HK-2 (cell line): Measurements from ENCODE around the gene SGPP2.

Source experiments
- DNase-seq: peaks from one replicate; pipeline ENCODE4 v3.0.0-alpha.2; 2018; ENCODE audit not compliant: unreplicated experiment

SGPP2 gene

DNA sequence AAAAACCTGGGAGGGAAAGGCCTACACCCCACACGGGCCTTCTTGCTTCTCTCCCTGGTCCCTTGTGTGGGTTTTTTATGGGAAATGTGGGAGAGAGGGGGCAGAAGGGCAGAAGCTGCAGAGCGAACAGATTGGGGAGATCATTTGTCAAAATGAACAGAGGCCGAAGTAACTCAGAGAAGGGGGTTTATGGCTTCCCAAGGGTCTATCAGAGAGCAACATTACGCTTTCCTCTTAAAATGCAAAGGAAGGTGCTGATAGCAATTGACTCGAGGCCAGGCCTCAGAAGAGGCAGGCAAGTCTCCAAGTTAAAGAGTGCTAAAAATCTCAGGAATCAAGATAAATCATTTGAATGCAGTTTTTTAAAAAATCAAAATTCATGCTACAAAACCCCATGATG is 101.5 kb downstream of the SGPP2 start:
- no peak for DNase-seq

DNA sequence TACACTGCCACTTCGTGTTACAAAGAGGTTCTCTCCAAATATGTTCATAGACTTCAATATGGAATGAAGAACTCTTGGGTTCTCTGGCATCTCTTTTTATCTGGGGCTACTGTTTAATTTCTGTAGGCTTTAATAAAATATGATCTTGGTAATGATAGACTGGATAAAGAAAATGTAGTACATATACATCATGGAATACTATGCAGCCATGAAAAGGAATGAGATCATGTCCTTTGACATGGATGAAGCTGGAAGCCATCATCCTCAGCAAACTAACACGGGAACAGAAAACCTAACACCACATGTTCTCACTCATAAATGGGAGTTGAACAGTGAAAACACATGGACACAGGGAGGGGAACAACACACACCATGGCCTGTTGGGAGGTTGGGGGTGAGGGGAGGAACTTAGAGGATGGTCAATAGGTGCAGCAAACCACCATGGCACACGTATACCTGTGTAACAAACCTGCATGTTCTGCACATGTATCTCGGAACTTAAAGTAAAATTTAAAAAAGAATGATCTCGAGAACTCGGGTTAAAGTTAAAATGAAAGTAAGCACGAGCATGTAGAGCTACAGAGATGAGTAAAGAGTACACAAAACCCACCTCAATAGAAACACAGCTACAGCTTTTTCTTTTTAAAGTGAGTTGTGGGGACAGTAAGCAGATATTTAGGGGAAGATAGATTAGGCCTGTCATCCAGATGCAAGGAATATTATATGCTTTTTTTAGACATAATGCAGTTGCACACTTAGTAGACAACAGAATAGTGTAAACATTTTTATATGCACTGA is 102.3 kb downstream of the SGPP2 start:
- no peak for DNase-seq

DNA sequence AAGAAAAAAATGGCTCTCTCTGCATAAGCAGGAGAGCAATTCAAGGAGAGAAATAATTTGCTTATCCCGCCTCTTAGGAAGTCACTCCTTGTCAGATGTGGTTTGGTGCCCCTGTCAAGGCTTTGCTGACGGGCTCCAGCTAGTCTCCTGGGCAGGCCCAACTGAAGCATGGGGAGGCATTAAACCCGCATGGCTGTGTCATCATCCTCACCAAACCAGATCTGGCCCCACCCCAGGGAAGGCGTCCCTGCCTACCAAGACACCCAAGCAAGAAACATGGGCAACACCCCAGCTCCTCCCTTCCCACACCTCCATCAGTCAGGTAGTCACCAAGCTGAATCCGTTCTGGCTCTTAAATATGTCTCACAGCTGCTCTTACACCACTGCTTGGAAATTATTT is 108.0 kb downstream of the SGPP2 start:
- DNase-seq: no peak

DNA sequence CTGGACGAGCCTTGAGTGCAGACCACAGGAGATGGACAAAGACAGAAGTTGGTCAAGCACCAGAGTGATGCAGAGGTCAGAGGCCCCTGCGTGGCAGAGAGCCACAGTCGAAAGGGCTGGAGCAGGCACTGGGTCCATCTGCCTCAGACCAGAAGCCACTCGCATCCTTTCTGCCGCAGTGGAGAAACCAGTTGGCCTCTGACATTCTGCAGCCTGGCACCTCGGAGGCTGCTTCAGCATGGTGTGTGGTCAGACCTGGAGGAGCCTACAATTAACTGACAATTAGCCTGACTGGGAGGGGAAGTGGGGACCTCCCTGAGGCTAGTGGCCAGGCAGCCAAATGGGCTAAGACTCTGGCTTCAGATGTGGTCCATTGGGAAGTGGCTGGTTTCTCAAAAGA is 111.1 kb downstream of the SGPP2 start:
- DNase-seq: no peak

- DNase-seq: no peak
Observed at GRCh38 chr2:222538535-222538934, 114.2 kb downstream of the SGPP2 start.

GRCh38 chr2:222544661-222545060 is 120.3 kb downstream of the SGPP2 start:
- DNase-seq: no peak

DNA sequence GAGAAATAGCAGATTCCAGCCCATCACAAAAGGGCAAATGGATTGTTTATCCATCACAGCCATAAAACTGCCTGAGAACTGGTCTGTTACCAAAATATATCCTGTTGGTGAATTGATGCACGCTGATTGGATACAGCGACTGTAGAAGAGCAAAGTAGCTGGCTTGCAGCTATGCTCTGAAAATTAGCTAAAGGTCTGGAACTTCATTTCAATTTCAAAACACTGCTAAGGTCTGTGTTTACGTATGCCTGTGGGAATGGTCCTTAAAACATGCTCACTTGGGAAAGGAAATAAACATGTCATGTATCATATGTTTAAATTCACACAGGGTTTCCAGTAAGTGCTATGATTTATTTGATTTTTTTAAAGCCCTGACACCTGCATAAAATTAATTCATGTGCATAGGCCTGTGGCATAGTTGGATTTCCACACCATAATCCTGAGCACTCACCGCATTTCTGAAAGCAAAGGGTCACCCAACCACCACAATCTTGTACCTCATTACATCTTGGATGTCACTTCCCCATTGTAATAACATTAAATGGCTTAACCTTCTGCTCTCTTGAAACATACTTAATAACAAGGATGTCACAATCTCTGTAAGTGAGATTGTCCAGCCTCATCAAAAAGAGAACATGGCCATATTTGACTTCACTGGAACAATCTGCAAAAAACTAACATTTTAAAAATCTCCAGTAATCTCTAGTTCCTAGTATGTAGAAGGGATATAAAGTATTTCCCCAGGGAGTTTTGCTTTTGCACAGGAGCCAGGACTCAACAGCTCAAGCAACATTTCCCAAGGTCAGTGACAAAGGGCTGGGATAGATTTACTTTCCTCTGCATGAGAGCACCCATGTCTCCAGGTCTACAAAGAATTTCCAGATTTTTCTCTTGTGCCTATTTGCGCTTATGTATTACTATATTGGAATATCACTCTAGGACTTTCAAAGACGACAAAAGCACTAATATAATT is 121.8 kb downstream of the SGPP2 start:
- DNase-seq: no peak

GRCh38 chr2:222547083-222547482 is 122.7 kb downstream of the SGPP2 start:
- DNase-seq: no peak

DNA sequence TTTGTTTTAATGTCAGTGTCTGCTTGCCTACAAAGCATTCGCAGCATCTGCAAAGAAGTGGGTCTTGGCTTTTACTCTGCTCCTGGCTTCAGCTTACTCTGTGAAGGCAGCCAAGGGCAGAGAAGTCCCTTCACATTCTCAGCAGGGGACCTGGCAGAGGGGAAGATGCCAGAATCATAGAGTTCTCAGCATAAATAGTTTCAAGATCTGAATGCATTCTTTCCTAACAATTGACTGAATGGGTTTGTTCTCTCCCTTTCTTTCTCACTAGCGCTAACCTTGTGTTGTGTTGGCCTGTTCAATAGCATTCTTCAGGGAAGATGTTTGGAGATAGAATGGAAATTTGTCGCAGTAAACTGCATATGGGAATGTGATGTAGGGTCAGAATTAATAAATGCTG is 124.6 kb downstream of the SGPP2 start:
- no peak for DNase-seq

DNA sequence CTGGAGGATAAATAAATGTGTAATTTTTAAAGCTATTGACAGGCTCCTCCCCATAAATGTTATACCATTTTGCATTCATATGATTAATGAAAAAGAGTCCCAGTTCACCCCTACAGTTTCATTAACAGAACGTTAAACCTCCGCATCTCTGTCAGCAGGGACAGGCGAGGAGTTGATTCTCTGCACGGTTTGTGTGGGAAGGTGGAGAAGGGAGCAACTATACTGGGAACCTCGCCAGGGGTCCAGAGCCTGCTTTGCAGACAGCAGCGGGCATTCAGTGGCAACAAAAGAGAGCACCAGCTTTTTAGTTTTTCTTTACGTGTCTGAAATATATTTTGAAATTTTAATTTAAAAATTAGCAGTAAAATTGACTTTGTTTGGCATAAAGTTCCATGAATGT is 130.2 kb downstream of the SGPP2 start:
- no peak for DNase-seq

- DNase-seq: no peak
Observed at GRCh38 chr2:222561151-222561550, 136.8 kb downstream of the SGPP2 start.

DNA sequence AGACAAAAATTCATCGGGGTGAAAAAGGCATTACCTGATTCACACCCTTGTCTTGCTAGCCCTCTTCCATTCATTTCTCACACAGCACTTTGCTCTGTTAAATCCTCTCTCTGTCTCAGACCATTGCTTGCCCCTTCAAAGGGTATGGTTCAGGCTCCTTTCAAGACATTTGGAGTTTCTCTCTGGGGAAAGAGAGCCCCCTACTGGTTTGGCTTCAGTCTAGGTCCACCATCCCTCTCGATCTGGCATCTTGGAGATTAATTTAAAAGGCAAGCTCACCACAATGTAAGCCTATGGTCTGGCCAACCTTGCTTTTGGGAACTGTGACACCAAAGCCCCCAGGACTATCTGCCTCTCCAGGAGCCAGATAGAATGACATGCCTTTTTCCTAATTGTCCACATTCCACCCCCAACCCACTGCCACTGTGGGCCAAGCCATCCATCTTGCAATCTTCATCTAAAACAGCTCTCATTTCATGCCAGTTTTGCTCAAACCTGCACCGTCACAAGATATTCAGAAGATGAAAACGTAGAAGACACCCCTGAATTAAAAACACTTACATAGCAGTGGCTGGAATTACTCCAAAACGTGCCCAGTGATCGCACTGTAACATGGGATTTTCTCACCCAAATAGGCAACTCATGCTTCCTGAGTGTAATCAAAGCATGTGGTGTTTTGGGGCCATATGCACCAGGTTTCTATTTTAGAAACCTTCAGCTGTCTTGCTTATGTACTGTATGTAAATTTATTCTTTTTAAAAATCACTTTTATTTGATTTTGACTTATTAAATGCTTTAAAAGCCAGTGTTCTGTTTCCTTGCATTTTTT is 137.7 kb downstream of the SGPP2 start:
- DNase-seq: peak; percentile 32

DNA sequence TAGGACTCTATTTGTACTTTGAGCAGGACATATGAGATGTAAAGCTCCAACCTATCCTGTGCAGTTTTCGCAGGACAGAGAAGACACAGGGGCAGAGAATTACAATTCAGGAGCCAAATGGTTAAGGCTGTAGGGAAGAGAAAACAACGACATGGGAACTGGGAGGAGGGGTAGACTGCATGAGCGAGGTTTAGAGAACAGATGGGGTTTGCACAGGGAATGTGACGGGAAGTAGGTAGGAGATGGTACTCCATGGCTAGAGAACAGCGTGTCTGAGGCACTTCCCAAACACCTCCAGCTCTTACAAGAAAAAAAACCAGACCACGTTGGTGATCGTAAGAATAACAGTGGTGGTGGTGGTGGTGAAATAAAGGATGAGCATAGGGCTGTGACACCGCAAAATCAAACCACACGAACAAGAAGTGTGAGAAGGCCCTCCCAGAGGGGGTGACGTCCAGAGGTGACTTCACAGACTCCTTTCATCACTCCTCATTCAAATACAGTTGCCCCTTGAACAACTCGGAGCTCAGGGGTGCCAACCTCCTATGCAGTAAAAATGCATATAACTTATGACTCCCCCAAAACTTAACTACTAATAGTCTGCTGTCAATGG is 138.9 kb downstream of the SGPP2 start:
- no peak for DNase-seq

GRCh38 chr2:222563936-222564335 is 139.6 kb downstream of the SGPP2 start:
- no peak for DNase-seq

DNA sequence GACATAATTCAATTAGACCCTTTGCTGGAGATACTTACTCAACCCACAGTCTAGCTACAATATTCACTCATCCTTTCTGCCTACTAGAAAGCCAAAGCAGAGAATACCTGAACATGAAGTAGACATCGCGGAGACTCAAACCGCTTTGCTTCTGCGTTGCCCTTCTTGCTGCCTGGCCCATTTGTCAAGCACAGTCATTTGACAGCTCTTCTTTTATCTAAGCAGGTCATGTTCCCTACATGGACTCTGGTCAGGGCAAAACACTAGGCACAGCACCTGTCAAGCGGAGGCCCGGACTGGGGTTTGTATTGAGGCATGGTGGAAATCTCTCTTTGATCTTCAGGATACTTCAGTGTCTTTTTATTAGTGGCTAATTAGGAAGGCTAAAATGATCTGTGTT is 141.9 kb downstream of the SGPP2 start:
- DNase-seq: no peak

GRCh38 chr2:222568865-222569264 is 144.5 kb downstream of the SGPP2 start:
- DNase-seq: no peak

DNA sequence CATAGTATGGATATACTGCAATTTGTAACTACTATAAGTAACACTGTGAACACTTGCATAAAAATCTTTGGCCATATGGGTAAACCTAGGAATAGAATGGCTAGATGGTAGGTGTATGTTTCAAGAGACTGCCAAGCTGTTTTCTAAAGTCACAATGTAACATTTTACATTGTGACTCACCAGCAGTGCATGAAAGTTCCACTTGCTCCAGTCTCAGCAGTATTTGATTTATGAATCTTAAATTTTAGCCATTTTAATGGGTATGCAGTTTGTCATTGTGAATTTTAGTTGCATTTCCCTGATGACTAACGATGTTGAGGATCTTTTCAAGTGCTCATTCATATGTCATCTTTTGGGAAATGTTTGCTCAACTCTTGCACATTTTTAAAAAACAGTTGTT is 145.5 kb downstream of the SGPP2 start:
- no peak for DNase-seq

DNA sequence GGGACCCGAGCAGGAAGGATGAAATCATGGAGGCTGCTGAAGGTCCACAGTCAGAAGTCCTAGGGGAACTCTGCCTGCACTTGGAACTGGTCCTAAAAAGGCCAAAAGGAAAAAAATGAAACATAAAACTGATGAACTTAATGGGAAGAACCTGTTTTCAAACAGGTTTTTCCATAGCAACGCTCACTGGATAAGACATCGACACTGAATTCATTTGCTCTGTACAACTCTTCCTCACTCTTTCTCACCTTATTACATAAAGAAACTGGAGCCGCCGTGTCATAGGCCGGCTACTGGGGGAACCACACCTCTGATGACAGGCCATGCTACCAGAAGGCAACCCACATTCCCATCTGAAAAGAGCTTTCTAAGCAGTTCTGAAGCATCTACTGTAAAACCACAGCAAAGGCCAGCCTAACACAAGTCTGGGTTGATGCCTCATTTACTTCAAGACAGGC is 147.9 kb downstream of the SGPP2 start:
- no peak for DNase-seq

GRCh38 chr2:222572751-222573174 is 148.4 kb downstream of the SGPP2 start:
- DNase-seq: no peak

GRCh38 chr2:222575618-222576017 is 151.3 kb downstream of the SGPP2 start:
- no peak for DNase-seq
